Activated CD4-positive, alpha-beta T cell treated with anti-CD3 and anti-CD28 coated beads, Interleukin-2, amount 50 U/mL, for 16 hours (primary cell): ENCODE measurements around the gene SOX15.
"Not testable (repeated sequence)": the region's sequence is repeated elsewhere in the genome, so short reads cannot be mapped to it uniquely, and the experiment has no call there.

ENCODE experiments used
- DNase-seq: peaks from one replicate; pipeline ENCODE4 v3.0.0-alpha.2; 2020

SOX15 gene

DNA sequence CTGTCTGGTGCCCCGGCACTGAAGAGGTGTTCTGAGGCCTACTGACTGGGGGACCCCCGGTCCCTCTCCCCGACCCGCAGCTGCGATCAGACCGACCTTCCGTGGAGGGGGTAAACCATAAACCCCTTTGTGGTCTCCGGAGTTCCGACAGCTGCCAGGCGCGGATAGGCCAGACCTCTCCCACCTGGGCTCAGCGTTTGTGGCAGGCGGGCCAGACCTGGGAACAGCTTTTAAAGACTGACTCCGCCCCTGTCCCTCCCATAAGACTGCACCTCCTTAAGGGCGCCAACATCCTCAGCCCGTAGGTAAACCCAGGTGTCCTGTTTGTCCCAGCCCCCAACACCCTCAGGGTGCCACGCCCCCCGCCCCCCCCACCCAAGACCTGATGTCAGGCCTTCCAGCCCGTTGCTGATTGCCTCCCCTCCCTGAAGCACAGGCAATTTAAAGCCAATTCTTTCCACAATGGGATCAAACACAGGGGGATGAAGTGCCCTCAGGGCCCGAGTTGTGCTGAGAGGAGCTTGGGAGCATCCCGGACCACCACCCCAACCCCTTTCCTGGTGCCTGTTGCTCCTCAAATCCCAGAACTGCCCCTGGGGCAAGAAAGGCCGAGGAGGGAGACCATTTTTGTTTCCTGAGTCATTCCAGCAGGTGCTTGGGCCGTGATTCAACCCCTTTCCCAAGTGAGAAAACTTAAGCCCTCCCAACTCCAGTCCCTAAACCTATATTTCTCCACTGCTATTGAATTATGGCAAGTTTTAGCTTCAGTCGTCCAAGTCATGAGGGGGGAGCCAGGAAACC, at the start of gene SOX15:
TSS of gene SOX15 (minus strand) at position 204 of the 801 bp plus-strand sequence. CDS start 418 bp downstream, outside the sequence.
- no peak for DNase-seq

DNA sequence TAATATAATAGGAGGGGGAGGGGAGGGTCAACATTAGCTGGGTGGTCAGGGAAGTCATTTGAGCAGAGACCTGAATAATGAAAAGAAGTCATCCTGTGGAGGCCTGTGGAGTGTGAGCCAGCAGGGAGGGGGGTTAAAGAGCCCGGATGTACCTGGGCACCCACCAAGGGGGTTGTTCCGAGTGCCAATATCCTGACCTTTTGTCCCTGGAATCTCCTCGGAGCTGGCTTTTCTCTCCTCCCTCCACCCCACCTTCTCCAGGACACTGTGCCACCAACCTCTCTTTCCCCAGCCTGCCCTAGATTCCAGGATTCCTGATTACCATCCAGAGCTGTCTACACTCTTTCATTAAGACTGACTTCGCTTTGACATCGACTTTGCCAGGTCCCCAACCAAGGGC, 46.3 kb upstream of the SOX15 start:
- DNase-seq, result no peak

DNA sequence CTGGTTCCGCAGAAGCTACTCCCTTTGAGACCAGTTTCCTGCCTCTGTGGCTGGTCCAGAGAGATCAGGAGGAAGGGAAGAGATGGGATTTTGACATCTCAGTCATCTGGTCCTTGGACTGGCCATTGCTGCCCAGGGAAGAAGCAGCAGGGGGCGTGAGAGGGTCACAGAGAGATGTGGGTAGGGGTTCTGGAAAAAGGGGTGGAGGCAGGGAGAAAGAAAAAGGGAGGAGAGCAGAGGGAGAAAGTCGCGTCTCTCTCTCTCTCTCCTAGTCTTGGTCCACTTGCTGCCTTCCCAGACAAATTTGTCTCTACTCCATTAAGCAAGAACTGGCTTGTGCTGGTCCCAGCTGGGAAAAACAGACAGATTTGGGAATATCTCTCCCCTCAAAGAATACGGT, 44.5 kb upstream of the SOX15 start:
- no peak for DNase-seq

DNA sequence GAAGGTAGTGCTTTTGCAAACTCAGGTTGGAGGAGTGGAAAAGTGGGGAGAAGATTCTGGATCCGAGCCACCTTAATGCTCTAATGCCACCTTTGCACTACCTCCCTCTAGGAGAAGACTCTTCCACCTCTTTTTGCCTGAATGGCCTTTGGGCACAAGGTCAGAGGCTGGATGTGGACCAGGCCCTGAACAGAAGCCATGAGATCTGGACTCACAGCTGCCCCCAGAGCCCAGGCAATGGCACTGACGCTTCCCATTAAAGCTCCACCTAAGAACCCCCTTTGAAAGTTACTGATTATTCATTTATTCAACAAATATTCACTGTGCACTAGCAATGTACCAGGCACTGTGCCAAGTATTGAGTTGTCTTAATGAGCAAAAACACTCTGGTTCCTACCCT, 43.2 kb upstream of the SOX15 start:
- DNase-seq, result no peak

DNA sequence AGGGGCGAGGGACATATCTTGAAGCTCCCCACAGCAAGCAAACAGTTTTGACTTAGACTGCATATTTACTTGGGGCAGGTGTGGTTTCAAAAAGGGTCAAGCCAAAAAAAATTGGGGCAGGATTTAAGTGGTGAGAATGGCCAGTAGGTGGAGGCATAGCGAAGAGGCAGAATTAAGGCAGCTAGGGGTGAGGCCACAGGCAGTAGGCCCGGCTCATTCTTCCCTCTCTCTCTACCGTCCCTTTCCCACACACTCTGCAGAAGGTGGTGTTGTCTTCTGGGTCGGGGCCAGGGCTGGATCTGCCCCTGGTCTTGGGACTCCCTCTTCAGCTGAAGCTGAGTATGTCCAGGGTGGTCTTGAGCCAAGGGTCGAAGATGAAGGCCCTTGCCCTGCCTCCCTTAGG, 42.6 kb upstream of the SOX15 start:
- DNase-seq, result peak; percentile 46

DNA sequence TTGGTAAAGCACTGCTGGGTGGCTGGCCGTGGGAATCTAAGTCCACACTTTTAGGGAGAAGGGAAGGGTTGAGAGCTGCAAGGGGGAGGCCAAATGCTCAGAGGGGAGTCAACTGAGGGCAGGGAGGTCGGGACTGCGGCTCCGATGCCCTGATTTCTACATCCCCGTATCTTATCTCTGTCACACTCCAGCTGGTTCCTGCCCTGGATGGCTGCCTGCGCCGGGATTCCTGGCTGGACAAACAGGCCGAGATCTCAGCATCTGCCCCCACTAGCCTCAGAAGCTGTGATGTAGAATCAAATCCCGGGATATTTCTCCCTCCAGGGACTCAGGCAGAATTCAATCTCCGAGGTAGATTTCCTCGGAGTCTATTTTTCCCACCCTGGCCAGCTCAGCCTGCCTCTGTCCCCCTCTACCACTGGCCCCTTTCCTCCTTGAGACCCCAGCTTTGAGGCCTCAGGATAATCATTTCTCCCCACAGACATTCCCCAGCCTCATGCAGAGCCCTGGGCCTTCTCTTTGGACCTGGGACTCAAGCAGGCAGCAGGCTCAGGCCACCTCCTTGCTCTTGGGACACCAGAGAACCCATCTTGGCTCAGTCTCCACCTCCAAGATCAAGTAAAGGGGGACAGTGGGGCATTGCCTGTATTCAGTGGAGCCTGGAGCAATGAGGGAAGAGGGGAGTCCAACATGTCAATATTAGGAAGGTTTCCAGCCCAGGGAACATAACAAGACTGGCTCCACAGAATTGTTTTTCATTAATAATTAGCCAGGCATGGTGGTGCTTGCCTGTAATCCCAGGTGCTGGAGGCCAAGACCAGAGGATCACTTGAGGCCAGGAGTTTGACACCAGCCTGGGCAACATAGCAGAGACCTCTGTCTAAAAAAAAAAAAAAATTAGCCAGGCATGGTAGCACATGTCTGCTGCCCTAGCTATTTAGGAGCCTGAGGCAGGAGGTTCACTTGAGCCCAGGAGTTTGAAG, 41.8 kb upstream of the SOX15 start:
- DNase-seq, result no peak

DNA sequence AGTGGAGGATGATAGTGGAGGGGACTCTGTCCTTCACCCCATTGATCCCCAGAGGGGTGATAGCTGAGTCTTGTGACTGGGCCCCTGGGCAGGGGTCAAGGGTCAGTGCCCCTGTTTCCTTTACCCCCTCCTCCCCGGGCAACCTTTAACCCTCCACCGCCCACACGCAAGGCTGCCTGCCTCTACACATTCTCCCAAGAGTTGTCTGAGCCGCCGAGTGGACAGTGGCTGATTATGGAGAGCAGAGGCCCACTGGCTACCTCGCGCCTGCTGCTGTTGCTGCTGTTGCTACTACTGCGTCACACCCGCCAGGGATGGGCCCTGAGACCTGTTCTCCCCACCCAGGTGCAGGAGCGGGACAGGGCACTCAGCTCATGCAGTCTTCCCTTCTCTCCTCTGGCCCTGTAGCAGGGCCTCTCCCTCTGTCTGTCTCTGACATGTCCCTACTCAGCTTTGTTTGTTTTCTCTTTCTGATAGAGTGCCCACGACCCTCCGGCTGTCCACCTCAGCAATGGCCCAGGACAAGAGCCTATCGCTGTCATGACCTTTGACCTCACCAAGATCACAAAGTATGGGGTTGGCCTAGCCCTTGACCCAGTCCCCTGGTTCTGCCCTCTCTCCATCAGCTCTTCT, 40.2 kb upstream of the SOX15 start, which contains the start of gene SHBG:
TSS of gene SHBG (plus strand) at position 197 of the 633 bp plus-strand sequence. CDS start at position 235, 38 bp downstream.
- no peak for DNase-seq

DNA sequence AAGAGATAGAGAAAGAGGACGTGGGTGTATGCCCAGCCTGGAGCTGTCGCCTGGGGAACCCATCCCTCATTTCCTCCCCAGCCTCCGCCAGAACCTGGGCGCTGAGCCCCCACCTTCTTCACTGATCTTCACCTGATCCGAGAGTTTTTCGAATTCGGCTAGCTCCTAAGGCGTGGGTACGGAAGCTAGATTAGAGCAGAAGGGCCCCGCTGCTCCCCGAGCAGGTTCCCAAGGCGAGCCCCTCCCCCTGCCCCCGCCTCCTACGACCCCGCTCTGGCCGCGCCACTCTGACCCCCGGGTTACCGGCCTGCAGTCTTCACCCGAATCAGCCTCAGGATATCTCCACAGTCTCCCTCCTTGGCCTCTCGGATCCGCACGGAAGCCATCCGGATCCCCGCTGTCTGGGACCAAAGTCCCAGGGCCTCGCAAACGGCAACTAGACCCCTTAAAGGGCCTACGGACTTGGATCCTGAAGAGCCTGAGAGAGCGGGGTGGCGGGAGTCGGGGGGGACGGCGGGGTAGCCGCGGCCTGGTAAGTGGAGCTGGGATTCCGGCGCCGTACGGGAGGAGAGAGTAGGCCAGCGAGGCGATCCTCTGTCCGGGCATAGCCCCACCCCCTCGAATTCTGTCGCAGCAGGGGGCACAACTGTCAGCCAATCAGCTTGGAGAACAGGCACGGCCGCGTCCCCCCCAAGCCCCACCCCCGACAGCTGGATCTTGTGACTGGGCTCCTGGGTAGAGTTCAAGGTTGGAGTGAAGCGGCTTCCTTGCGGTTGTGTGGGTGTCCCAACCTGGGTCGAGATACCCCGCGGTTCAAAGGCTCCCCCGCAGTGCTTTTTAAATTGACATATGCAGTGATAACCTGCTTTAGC, 37.6 kb upstream of the SOX15 start, which contains the start of gene SAT2:
TSS of gene SAT2 (minus strand) at position 572 of the 872 bp plus-strand sequence. CDS start at position 386, 186 bp downstream.
- peak; percentile 91 for DNase-seq

DNA sequence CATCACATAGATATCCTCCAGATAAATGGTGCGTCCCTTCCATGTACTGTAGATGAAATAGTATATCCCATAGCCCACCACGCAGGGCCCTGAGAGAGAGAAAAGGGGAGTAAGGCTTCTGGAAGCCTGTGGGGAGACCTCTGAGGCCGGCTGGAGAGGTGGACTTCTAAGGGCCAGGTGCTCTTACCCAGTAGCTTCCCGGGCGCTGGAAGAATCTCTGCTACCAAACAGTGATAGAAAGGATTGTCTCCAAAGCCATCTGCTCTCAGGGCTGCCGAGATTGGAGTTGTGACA, 37.0 kb upstream of the SOX15 start:
- DNase-seq, result no peak

DNA sequence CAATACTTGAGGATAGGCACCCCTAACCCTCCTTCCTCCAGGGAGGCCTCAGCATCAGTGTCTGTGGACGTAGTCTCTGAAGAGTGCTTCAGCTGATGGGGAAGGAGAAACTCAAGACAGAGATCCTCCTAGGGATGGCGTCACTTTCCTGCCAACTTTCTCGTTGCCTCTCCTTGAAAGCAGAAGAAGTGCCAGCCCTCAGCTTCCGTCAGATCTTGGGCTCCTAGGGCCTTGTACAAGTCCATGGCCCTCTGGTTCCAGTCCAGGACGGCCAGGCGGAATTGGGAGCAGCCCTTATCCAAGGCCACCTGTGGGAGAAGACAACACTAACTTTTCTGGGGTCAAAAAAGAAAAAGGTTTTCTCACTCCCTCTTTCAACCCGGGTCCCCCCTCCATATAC, 36.4 kb upstream of the SOX15 start:
- DNase-seq, result no peak

DNA sequence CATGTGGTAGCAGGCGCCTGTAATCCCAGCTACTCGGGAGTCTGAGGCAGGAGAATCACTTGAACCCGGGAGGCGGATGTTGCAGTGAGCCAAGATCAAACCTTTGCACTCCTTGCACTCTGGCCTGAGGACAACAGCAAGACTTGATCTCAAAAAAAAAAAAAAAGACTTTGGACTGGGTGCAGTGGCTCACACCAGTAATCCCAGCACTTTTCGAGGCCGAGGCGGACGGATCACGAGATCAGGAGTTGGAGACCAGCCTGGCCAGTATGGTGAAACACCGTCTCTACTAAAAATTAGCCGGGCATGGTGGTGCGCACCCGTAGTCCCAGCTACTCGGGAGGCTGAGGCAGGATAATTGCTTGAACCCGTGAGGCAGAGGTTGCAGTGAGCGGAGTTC, 35.9 kb upstream of the SOX15 start:
- not testable (repeated sequence) for DNase-seq

DNA sequence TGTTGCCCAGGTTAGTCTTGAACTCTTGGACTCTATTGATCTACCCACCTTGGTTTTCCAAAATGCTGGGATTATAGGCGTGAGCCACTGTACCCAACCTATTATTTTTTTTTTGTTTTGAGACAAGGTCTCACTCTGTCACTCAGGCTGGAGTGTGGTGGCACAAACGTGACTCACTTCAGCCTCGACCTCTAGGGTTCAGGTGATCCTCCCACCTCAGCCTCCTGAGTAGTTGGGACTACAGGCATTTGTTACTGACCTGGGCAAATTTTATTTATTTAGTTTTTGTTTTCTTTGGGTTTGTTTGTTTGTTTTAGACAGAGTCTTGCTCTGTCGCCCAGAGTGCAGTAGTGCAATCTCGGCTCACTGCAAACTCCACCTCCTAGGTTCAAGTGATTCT, 33.8 kb upstream of the SOX15 start:
- DNase-seq, result no peak

DNA sequence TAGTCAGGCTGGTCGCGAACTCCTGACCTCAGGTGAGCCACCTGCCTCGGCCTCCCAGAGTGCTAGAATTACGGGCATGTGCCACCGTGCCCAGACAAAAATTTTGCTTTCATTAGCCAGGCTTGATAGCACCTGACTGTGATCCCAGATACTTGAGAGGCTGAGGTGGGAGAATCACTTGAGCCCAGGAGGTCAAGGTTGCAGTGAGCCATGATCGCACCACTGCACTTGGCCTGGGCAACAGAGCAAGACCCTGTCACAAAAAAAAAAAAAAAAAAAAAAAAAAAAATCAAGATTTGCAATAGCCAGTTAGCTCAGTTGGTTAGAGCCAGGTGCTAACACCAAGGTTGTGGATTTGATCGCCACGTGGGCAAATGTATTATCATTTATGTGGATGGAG, 30.9 kb upstream of the SOX15 start:
- DNase-seq, result no peak

DNA sequence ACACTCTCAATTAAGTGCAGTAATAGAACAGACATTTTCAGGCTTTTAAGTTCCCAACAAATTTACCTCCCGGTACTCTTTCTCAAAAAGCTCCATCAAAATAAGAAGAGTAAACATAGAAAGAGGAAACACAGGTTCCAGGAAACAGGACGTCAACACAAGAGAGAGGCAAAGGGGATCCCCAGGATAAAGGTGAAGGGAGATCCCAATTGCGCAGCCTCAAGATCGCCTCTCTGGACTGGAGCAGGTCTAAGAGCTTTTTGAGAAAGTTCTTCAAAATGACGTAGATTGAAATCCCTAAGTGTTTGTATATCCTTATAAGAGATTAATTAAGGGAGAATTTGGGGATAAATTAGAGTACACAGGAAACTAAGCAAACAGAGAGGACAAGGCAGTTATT, 28.7 kb upstream of the SOX15 start:
- DNase-seq, result no peak

DNA sequence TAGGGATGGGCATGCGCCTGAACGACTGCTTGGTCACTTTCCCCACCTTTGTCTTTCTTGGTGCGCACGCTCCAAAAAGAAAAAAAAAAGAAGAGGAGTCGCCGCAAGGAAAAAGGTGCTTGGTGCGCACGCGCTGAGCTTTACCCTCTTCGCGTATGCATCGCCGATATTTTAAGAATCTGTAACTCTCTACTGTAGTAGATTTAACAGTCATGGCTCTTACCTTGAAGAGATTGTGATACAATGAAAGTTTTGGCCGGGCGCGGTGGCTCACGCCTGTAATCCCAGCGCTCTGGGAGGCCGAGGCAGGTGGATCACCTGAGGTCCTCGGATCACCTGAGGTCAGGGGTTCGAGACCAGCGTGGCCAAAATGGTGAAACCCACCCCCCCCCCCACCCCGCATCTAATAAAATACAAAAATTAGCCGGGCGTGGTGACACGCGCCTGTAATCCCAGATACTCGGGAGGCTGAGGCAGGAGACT, 25.4 kb upstream of the SOX15 start:
- no peak for DNase-seq

DNA sequence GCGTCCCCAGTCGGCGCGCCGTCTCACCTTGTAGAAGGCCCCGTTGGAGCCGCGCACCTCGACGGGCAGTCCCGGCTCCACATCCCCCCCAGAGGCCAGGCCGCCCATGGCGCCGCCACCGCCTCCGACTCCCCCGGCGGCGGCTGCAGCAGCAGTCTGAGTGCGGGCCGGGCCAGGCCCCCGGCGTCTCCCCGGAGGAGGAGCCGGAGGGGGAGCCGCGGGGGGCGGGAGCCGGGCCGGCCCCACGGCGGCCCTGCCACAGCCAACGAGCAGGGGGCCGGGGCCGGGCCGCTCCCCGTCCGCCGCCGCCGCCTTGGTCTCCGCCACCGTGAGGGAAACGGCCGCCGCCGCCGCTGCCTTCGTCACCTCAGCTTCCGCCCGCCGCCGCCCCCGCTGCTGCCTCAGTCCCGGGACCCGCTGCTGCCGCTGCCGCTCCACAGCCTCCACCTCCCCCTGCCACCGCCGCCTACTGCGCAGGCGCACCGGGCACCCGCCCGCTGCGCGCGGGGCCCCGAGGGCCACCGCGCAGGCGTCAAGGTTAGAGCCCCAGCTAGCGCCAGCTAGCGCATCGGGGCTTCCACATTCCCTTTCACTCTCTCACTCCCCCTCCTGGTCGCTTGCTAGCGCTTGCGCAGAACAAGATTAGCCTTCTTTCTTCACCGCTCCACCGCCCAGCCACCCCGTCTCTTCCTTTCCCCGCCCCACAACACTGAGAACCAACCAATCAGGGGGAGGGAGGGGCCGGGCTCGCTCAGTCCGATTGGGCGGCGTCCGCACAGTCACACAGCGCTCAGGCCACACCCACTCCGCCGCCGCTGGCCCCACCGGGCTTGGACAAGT, 24.8 kb upstream of the SOX15 start, which contains the start of gene FXR2:
TSS of gene FXR2 (minus strand) at position 473 of the 840 bp plus-strand sequence. CDS start at position 108, 365 bp downstream.
- peak; percentile 100 for DNase-seq

DNA sequence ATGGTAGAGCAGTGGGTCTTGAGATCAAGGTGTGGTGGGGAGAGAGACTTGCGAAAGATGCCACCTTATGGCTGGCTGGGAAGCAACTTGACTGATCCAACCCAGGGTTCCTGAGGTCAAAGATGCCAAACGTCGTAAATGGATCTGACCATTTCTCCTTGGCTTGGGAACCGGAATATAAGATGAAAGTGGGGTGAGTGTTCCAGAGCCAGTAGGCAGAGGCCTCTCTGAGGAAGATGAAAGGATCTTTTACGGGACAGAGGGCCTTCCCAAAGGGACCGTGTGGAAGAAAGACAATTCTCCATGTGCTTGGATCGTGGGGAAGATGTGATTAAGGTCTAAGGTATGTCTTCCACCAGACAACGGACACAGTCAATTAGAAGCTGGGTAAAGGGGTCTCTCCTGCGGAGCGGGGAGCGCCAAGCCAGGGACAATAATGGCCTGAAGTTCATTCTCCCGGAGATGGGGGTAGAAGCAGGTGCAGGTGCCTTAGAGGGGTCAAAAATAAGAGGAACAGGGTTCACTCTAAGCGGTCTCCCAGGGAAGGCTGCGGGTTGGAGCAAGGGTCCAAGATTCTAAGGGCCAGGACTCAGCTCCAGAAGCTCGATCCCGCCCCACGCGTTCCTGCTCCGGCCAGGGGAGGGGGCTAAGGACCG, 24.0 kb upstream of the SOX15 start:
- DNase-seq, result peak; percentile 12

DNA sequence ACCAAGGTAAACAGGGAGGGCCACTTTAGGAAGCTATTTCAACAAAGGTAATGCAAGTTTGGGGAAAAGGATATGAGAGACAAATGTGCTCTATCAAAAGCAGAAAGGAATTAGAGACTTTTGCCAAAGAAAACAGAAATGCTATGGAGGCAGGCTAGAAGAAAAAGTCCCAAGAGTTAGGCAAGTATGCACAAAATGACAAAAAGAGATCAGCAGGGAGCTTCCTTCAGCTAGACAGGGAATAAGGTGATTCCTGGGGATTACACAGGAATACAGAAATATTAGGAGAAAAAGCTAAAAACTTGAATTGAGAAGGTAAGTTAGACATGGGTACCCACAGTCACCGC, 22.4 kb upstream of the SOX15 start:
- no peak for DNase-seq

DNA sequence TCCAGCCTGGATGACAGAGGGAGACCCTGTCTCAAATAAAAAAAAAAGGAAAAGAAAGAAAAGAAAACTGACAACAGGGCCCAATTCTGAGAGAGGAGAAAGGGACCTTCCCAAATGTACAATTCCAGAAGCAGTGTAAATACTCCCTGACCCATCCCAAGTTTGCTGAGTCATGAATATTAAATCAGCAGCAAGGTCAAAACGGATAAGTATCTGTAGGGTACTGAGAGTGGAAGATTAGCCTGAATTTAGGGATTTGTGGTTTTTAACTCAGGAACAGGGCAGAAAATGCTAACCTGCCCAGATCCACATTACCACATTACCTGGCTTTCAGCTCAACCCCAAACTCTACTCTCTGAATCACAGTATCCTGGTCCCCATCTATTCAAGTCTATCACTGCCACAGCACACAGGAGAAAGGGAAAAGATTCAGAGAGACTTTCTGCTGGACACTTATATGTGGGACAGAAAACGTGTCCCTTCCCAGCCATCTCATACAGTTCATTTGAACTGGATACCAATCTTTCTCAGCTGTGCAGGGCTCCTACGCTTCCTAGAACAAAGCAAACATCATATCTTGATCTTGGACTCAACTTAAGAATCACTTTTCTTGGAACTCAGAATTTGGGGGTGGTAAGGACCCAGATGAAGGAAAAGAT, 21.9 kb upstream of the SOX15 start:
- DNase-seq, result no peak

DNA sequence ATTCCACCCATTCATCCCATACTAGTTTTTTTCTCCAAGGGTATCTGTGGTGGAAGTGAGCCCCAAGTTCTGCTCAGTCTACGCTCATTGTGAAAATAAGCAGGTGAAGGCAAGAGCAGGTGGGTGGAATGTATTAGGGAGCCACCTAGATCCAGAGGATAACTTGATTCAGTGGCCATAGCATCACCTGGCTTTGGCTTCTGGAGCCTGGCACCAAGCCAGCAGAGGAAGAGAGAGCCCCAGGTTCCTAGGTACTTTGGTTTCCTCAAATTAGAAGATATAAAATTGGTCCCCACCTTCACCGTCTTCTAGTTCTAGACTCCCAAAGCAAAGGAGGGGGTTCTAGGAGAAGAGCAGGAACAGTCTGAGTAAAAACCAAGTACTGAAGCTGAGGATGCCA, 20.7 kb upstream of the SOX15 start:
- DNase-seq, result no peak
